CD4-positive, alpha-beta T cell (primary cell): ENCODE measurements around the gene TOX4. TPM values are rescaled to one million over a fixed set of nuclear protein-coding genes. Genes with fewer than 3 reads are reported as not detected.
"Not testable (repeated sequence)": the region's sequence is repeated elsewhere in the genome, so short reads cannot be mapped to it uniquely, and the experiment has no call there.

Experiments used
- ATAC-seq: fragments of 200-7000 bp; cut with Tn5 transposase; one replicate; pipeline ENCODE4 v1.10.0; 2022; ENCODE audit warnings: mild to moderate bottlenecking; ENCODE audit not compliant: poor library complexity
- CTCF ChIA-PET: fragments of 350-600 bp; sonication (Branson Sonifier 250); formaldehyde crosslinking; loops from one replicate; lab custom pipeline; 2021; ENCODE audit warnings: antibody characterized with exemption, inconsistent platforms; lab: Charles Lee
- POLR2A ChIA-PET: fragments of 350-600 bp; sonication (Branson Sonifier 250); formaldehyde crosslinking; loops from one replicate; lab custom pipeline; 2021; ENCODE audit warnings: antibody characterized with exemption, inconsistent platforms; lab: Charles Lee
- DNase-seq, 14 experiments: peaks; one replicate each; pipeline ENCODE4 v3.0.0-alpha.2; 2013 to 2020; ENCODE audit warnings: mixed read lengths in 2 of 14
- H3K27ac ChIP-seq, 2 donors: one replicate each; pipeline versions ENCODE4 v1.5.1 to v1.7.0; 2013; ENCODE audit warnings: low read length in 2 of 2, low read depth in 1 of 2, mild to moderate bottlenecking in 1 of 2
- H3K27me3 ChIP-seq, 2 experiments: 1 replicate in 1 of 2; 2 replicates in 1 of 2; pipeline versions ENCODE4 v1.6.1 to v1.7.0; 2013; ENCODE audit warnings: low read length in 2 of 2, control low read depth in 1 of 2, mild to moderate bottlenecking in 1 of 2, moderate library complexity in 1 of 2; ENCODE audit not compliant: insufficient read depth in 2 of 2, control insufficient read depth in 1 of 2
- H3K36me3 ChIP-seq: one replicate; pipeline ENCODE4 v1.6.1; 2013; ENCODE audit warnings: low read length, control low read depth; ENCODE audit not compliant: insufficient read depth
- H3K4me1 ChIP-seq: one replicate; pipeline ENCODE4 v1.6.1; 2013; ENCODE audit warnings: low read length, control low read depth; ENCODE audit not compliant: insufficient read depth
- H3K4me3 ChIP-seq: one replicate; pipeline ENCODE4 v1.5.1; 2013; ENCODE audit warnings: mild to moderate bottlenecking, low read length, moderate library complexity
- H3K9me3 ChIP-seq, 2 experiments: 1 replicate in 1 of 2; 2 replicates in 1 of 2; pipeline versions ENCODE4 v1.6.1 to v1.7.0; 2013; ENCODE audit warnings: low read length in 2 of 2, mild to moderate bottlenecking in 2 of 2, control low read depth in 1 of 2, moderate library complexity in 1 of 2; ENCODE audit not compliant: control insufficient read depth in 1 of 2, insufficient read depth in 1 of 2
- H3K27ac Mint-ChIP-seq: one replicate; pipeline ENCODE4 v1.8.0; 2020; ENCODE audit warnings: mixed read lengths
- H3K27me3 Mint-ChIP-seq: one replicate; pipeline ENCODE4 v1.8.0; 2021; ENCODE audit warnings: mixed read lengths
- H3K36me3 Mint-ChIP-seq: one replicate; pipeline ENCODE4 v1.8.0; 2021; ENCODE audit warnings: low read depth, mixed read lengths
- H3K4me1 Mint-ChIP-seq: one replicate; pipeline ENCODE4 v1.8.0; 2021; ENCODE audit warnings: low read depth, mixed read lengths
- H3K4me3 Mint-ChIP-seq: one replicate; pipeline ENCODE4 v1.8.0; 2020; ENCODE audit warnings: mild to moderate bottlenecking, mixed read lengths
- H3K9me3 Mint-ChIP-seq: one replicate; pipeline ENCODE4 v1.8.0; 2020; ENCODE audit warnings: mixed read lengths
- intact Hi-C, 2 experiments: fragments of 100-400 bp; cut with DNase I in 1 of 2; cut with micrococcal nuclease in 1 of 2; formaldehyde crosslinking; loops; one replicate each; pipeline versions ENCODE4 v1.15.1 to v1.9.0; 2023 to 2025; cut with DNase I, micrococcal nuclease
- total RNA-seq, 174 experiments: library from RNA in 2 of 174; stranded (reverse) in 2 of 174; gene quantifications; one replicate each; pipeline ENCODE4 v1.2.3 and lab custom pipeline; 2021 to 2026
- TF ChIP-seq, protein P1 (sequence below): fragments of 200-600 bp; IDR thresholded peaks from one replicate; pipeline ENCODE4 v1.8.0; 2022; ENCODE audit warnings: antibody characterized with exemption, mild to moderate bottlenecking

Gene TOX4
- total RNA-seq, 2 experiments from 2014 or later: 70.9 to 77.4 TPM

DNA sequence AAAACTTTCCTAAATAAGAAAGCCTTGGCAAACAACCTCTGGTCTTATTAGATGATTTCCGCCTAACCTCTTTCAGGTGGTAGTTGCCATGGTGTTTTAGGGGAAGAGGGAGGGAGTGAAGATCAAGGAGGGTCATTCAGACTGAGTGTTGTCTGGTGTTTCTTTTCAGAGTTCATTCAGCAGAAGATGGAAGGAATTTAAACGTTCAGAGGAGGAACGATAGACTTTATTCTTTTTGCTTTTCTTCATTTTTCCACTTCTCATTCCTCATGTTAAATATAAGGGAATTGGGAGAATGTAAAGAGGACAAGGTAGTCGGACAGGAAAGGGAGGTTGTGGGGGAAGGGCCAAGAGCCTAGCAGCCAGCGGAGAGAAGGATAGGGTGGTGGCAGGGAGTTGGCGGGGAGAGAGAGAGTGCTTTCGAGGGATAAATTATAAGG, 66.5 kb downstream of the TOX4 start:
- ChIA-PET POLR2A (no interaction called here), CTCF (no interaction called here)
- H3K9me3 ChIP-seq: no peaks in the 10 kb centered on the region
- Mint-ChIP-seq H3K27me3 (peaks cover 26% of the 10 kb centered on the region), H3K27ac (no peak overlapping the region), H3K4me3 (no peak overlapping the region), H3K4me1 (no peaks in the 10 kb centered on the region), H3K36me3 (no peaks in the 10 kb centered on the region), H3K9me3 (no peaks in the 10 kb centered on the region)
- no peaks in the 10 kb centered on the region for H3K4me1 ChIP-seq
- H3K27me3 ChIP-seq: peaks cover 4 to 15% of the 10 kb centered on the region in 2 experiments
- TF ChIP-seq, protein P1, sequence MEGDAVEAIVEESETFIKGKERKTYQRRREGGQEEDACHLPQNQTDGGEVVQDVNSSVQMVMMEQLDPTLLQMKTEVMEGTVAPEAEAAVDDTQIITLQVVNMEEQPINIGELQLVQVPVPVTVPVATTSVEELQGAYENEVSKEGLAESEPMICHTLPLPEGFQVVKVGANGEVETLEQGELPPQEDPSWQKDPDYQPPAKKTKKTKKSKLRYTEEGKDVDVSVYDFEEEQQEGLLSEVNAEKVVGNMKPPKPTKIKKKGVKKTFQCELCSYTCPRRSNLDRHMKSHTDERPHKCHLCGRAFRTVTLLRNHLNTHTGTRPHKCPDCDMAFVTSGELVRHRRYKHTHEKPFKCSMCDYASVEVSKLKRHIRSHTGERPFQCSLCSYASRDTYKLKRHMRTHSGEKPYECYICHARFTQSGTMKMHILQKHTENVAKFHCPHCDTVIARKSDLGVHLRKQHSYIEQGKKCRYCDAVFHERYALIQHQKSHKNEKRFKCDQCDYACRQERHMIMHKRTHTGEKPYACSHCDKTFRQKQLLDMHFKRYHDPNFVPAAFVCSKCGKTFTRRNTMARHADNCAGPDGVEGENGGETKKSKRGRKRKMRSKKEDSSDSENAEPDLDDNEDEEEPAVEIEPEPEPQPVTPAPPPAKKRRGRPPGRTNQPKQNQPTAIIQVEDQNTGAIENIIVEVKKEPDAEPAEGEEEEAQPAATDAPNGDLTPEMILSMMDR: no peak
- intact Hi-C loops: no loop called here
- H3K36me3 ChIP-seq: no peaks in the 10 kb centered on the region
- no peak overlapping the region for H3K27ac ChIP-seq
- DNase-seq: no peak
- H3K4me3 ChIP-seq: no peak overlapping the region
- ATAC-seq: no peak

DNA sequence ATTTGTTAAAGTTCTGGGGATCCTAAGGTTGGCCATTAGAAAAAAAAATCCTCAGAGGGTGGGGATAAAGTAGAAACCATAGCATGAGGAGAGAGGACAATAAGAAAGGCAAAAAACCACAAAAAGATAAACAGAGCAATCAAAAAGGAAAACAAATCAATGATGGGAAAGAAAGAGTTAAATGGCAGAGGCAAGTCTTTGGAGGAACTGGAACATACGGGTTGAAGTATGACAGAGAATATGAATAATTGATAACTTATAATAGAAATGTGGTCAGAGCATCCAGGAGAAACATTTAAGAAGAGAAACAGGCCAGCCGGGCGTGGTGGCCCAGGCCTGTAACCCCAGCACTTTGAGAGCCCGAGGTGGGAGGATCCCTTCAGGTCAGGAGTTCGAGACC, 67.0 kb downstream of the TOX4 start:
- Mint-ChIP-seq H3K27me3 (peaks cover 22% of the 10 kb centered on the region), H3K4me3 (no peak overlapping the region), H3K36me3 (no peaks in the 10 kb centered on the region), H3K27ac (no peak overlapping the region), H3K9me3 (no peaks in the 10 kb centered on the region), H3K4me1 (no peaks in the 10 kb centered on the region)
- CTCF ChIA-PET: no interaction called here
- POLR2A ChIA-PET: no interaction called here
- DNase-seq: no peak
- intact Hi-C loops: no loop called here
- Histone ChIP-seq H3K36me3 (no peaks in the 10 kb centered on the region), H3K9me3 (no peaks in the 10 kb centered on the region), H3K4me1 (no peaks in the 10 kb centered on the region), H3K27me3 (peaks cover 0 to 11% of the 10 kb centered on the region in 2 experiments), H3K27ac (no peak overlapping the region), H3K4me3 (no peak overlapping the region)
- no peak for ATAC-seq
- TF ChIP-seq, protein P1: no peak

DNA sequence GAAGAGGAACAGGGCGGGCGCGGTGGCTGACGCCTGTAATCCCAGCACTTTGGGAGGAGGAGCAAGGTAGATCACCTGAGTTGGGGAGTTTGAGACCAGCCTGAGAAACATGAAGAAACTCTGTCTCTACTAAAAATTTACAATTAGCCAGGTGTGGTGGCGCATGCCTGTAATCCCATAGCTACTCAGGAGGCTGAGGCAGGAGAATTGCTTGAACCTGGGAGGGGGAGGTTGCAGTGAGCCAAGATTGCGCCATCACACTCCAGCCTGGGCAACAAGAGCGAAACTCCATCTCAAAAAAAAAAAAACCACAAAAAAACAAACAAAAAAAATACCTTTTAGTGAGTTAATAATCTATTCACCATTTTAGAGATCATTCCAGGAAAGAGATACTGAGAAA, 67.6 kb downstream of the TOX4 start:
- POLR2A ChIA-PET, DNase-seq, intact Hi-C loops, H3K4me1 ChIP-seq, H3K27me3 ChIP-seq, CTCF ChIA-PET, H3K4me3 ChIP-seq, ATAC-seq, H3K4me1 Mint-ChIP-seq, H3K27ac ChIP-seq, H3K27ac Mint-ChIP-seq, H3K36me3 Mint-ChIP-seq, H3K9me3 ChIP-seq, H3K4me3 Mint-ChIP-seq, H3K36me3 ChIP-seq, H3K9me3 Mint-ChIP-seq: not testable (repeated sequence)
- peaks cover 16% of the 10 kb centered on the region for H3K27me3 Mint-ChIP-seq

Other genes with a start within 250 kb of the TOX4 start
- gene HNRNPC, start 207.8 kb upstream of the TOX4 start, total RNA-seq: 100 to 1,000 TPM; 507 to 528 TPM
- gene RPGRIP1, start 197.1 kb upstream of the TOX4 start, total RNA-seq: not detected
- 10 to 100 TPM; 47.8 to 50.8 TPM for gene SUPT16H, start 93.2 kb upstream of the TOX4 start, total RNA-seq
- gene CHD8, start 21.1 kb upstream of the TOX4 start, total RNA-seq: 100 to 1,000 TPM; 119 to 128 TPM
- 10 to 100 TPM; 21.1 to 23.9 TPM for gene RAB2B, start 236 bp upstream of the TOX4 start, total RNA-seq
- gene METTL3, start 34.1 kb downstream of the TOX4 start, total RNA-seq: 10 to 100 TPM; 31.9 to 34.5 TPM
- 1 to 10 TPM; 2.8 to 2.9 TPM for gene SALL2, start 49.2 kb downstream of the TOX4 start, total RNA-seq
- gene OR10G3, start 102.9 kb downstream of the TOX4 start, total RNA-seq: not detected
- not detected for gene OR10G2, start 157.7 kb downstream of the TOX4 start, total RNA-seq
- not detected for gene OR4E2, start 176.6 kb downstream of the TOX4 start, total RNA-seq
- gene OR4E1, start 196.6 kb downstream of the TOX4 start, total RNA-seq: not detected